Measurements from ENCODE around the gene C2CD3. TPM values are rescaled to one million over a fixed set of nuclear protein-coding genes. Genes with fewer than 3 reads are reported as not detected.

Gene C2CD3
- total RNA-seq, 4 donors from 2014 or later = 28.2 to 46.9 (median 35.1) TPM

- no peak for DNase-seq (ENCODE audit: low spot score in 2 of 2)
- H3K36me3 ChIP-seq = peaks cover 0 to 41% (median 0%) of the 10 kb centered on the region in 3 donors
- peaks cover 0 to 49% (median 28%) of the 10 kb centered on the region in 4 donors for H3K4me1 ChIP-seq
- H3K27ac ChIP-seq = peak overlapping the region in 3 of 4 donors; percentile 75 to 90 (median 83)
- H3K4me3 ChIP-seq = no peak overlapping the region
- TF ChIP-seq CTCF (IDR thresholded peaks at IDR 0.05) (no peak), EP300 (IDR thresholded peaks at IDR 0.05) (peak in 1 of 2 donors; percentile 8)
- no peaks in the 10 kb centered on the region for H3K9me3 ChIP-seq
- no peaks in the 10 kb centered on the region for H3K27me3 ChIP-seq
- WGBS, 2 donors = 45 to 57% methylated on average over 4 of the region's 4 CpGs
Observed at GRCh38 chr11:74019860-74020259, 150.9 kb downstream of the C2CD3 start.

GRCh38 chr11:74019104-74019738 lies 151.6 kb downstream of the C2CD3 start:
- Histone ChIP-seq H3K9me3 (no peaks in the 10 kb centered on the region), H3K4me3 (no peak overlapping the region), H3K36me3 (peaks cover 0 to 47% (median 0%) of the 10 kb centered on the region in 3 donors), H3K27me3 (no peaks in the 10 kb centered on the region), H3K4me1 (peaks cover 0 to 42% (median 28%) of the 10 kb centered on the region in 4 donors), H3K27ac (peak overlapping the region; percentile 75 to 90 (median 80))
- no peak for TF ChIP-seq EP300 (IDR thresholded peaks at IDR 0.05)
- no peak for TF ChIP-seq CTCF (IDR thresholded peaks at IDR 0.05)
- no peak for TF ChIP-seq POLR2A (IDR thresholded peaks at IDR 0.05)
- DNase-seq (ENCODE audit: low spot score in 2 of 2) = no peak
- 54 to 56% methylated on average over 4 of the region's 4 CpGs for WGBS, 2 donors

- Histone ChIP-seq H3K36me3 (peaks cover 0 to 53% (median 0%) of the 10 kb centered on the region in 3 donors), H3K27ac (peak overlapping the region; percentile 75 to 90 (median 80)), H3K9me3 (no peaks in the 10 kb centered on the region), H3K27me3 (no peaks in the 10 kb centered on the region), H3K4me3 (no peak overlapping the region), H3K4me1 (peaks cover 0 to 40% (median 28%) of the 10 kb centered on the region in 4 donors)
- TF ChIP-seq POLR2A (IDR thresholded peaks at IDR 0.05) (no peak), EP300 (IDR thresholded peaks at IDR 0.05) (peak; percentile 9 to 82), CTCF (IDR thresholded peaks at IDR 0.05) (no peak)
- DNase-seq (ENCODE audit: low spot score in 2 of 2) = peak; percentile 82 to 91
- 50 to 58% methylated on average over 9 of the region's 9 CpGs for WGBS, 2 donors
Observed at GRCh38 chr11:74018331-74019005, 152.3 kb downstream of the C2CD3 start.

- WGBS, 2 donors = 85 to 98% methylated on average over 3 of the region's 3 CpGs
- no peak for DNase-seq (ENCODE audit: low spot score in 2 of 2)
- Histone ChIP-seq H3K27ac (peak overlapping the region in 2 of 4 donors; percentile 83 to 90), H3K4me3 (no peak overlapping the region), H3K27me3 (no peaks in the 10 kb centered on the region), H3K36me3 (peaks cover 0 to 52% (median 0%) of the 10 kb centered on the region in 3 donors), H3K9me3 (no peaks in the 10 kb centered on the region), H3K4me1 (peaks cover 0 to 40% (median 28%) of the 10 kb centered on the region in 4 donors)
- no peak for TF ChIP-seq EP300 (IDR thresholded peaks at IDR 0.05)
- TF ChIP-seq POLR2A (IDR thresholded peaks at IDR 0.05) = no peak
- no peak for TF ChIP-seq CTCF (IDR thresholded peaks at IDR 0.05)
Observed at GRCh38 chr11:74017631-74018030, 153.2 kb downstream of the C2CD3 start.

Measured in tibial nerve (tissue), 4 donors.